ENCODE data around the gene NPAS3.

DNA sequence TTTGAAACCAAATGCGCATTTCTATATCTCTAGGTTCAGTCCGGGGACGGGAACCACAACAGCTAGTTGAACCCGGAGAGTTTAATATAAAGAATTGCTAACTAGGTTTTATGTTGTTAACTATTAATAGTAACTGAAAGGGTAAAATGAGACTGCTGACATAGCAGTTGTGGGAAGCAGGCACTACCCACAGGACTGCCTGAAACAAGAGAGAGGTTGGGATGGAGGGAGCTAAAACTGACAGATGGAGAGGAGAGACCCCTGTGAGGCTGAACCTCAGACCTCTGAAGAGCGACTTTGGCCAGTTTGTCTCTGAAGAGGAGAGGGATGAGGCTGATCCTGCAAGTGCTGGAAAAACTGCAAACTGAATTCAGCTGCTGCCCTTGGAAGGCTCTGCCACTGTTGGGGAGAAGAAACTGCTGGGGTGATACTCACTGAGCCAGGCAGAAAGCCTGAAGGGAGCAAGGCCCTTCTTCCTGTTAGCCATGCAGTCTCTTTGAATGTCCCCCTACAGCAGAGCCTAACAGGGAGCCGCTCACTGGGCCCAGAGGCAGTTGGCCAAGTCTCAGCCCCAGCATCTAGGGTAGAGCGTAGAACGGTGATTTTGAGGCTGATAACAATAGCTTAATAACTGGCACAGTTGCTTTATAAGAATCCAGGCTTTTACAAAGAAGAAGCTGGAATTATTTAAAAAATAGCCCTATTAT is 172.2 kb downstream of the NPAS3 start:
- TF ChIP-seq POLR2A (IDR thresholded peaks at IDR 0.05; ENCODE audit: low read length) (no peak), GATA1 (IDR thresholded peaks at IDR 0.05; ENCODE audit: low read depth, low read length) (no peak)

Measured in erythroblast (primary cell).